NCI-H1417 treated with DMSO at 0.1 percent for 48 hours (cell line): ENCODE measurements around the gene ARHGAP9.

Source experiments
- DNase-seq: peaks from one replicate; lab custom pipeline; 2025; lab: John Stamatoyannopoulos, UW

Gene ARHGAP9

DNA sequence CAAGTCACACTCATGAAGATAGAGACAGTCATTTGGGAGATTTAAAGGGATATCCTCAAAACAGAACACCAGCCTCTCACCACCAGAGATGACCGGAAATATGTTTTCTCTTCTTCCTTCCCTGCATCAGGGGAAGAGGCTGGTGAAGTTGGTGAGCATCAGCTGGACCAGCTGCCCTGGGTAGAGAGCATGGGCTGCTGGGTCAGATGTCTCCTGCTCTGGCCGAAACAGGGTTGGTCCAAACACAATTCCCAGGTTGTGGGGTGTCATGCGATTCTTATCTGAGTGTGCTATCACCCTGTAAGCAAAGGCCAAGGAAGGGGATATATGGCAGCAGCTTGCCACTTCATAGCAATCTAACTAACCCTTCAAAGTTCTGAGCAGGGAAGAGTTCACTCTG, 7.3 kb downstream of the ARHGAP9 start:
- DNase-seq = no peak

DNA sequence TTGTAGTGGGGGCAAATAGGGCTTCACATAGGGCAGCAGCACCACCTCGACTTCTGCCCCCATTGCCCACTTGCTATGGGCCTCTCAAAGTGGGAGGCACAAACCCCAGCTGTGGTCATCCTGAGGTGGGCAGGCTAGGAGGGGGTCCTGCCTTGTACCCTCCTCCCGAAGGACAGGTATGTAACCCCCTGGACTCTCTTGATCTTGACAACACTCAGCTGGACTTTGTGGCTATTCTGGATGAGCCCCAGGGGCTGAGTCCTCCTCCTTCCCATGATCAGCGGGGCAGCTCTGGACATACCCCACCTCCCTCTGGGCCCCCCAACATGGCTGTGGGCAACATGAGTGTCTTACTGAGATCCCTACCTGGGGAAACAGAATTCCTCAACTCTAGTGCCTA, 8.0 kb downstream of the ARHGAP9 start:
- no peak for DNase-seq

DNA sequence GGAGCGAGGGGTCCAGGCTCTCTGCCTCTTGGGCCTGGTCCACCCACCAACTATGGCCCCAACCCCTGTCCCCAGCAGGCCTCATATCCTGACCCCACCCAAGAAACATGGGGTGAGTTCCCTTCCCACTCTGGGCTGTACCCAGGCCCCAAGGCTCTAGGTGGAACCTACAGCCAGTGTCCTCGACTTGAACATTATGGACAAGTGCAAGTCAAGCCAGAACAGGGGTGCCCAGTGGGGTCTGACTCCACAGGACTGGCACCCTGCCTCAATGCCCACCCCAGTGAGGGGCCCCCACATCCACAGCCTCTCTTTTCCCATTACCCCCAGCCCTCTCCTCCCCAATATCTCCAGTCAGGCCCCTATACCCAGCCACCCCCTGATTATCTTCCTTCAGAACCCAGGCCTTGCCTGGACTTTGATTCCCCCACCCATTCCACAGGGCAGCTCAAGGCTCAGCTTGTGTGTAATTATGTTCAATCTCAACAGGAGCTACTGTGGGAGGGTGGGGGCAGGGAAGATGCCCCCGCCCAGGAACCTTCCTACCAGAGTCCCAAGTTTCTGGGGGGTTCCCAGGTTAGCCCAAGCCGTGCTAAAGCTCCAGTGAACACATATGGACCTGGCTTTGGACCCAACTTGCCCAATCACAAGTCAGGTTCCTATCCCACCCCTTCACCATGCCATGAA, 8.6 kb downstream of the ARHGAP9 start:
- no peak for DNase-seq

DNA sequence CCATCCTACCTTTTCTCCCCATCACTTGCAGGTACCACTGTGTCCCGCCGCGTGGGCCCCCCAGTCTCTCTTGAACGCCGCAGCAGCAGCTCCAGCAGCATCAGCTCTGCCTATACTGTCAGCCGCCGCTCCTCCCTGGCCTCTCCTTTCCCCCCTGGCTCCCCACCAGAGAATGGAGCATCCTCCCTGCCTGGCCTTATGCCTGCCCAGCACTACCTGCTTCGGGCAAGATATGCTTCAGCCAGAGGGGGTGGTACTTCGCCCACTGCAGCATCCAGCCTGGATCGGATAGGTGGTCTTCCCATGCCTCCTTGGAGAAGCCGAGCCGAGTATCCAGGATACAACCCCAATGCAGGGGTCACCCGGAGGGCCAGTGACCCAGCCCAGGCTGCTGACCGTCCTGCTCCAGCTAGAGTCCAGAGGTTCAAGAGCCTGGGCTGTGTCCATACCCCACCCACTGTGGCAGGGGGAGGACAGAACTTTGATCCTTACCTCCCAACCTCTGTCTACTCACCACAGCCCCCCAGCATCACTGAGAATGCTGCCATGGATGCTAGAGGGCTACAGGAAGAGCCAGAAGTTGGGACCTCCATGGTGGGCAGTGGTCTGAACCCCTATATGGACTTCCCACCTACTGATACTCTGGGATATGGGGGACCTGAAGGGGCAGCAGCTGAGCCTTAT, 9.2 kb downstream of the ARHGAP9 start:
- no peak for DNase-seq

DNA sequence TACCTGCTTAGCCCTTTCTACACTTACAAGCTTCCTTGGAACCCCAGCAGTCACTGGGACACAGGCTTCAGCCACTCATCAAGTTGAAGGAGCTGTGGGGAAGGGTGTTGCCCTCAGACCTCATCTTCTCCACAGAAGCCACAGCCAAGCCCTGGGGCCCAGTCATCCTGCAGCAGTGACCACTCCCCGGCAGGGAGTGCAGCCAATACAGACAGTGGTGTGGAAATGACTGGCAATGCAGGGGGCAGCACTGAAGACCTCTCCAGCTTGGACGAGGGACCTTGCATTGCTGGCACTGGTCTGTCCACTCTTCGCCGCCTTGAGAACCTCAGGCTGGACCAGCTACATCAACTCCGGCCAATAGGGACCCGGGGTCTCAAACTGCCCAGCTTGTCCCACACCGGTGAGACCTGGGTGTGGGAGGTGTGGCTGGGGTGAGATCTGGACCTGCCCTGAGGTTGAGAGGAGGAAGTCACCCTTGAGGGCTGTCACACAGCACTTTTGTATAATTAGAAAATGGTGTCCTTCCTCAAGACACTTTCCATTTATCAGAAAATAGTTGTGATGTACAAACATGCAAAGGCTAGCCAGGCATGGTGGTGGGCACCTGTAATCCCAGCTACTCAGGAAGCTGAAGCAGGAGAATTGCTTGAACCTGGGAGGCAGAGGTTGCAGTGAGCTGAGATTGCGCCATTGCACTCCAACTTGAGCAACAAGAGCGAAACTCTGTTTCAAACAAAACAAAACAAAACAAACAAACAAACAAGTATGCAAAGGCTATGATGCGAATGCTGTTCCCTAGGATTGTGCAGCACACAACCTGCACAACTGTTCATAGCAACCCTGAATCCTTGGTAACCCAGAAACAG, 10.1 kb downstream of the ARHGAP9 start:
- DNase-seq = no peak

GRCh38 chr12:57467915-57468314, 11.8 kb downstream of the ARHGAP9 start:
- no peak for DNase-seq

GRCh38 chr12:57467212-57467874, 12.3 kb downstream of the ARHGAP9 start:
- DNase-seq = no peak

- DNase-seq = no peak
Measured at GRCh38 chr12:57465747-57466505, 13.7 kb downstream of the ARHGAP9 start.

DNA sequence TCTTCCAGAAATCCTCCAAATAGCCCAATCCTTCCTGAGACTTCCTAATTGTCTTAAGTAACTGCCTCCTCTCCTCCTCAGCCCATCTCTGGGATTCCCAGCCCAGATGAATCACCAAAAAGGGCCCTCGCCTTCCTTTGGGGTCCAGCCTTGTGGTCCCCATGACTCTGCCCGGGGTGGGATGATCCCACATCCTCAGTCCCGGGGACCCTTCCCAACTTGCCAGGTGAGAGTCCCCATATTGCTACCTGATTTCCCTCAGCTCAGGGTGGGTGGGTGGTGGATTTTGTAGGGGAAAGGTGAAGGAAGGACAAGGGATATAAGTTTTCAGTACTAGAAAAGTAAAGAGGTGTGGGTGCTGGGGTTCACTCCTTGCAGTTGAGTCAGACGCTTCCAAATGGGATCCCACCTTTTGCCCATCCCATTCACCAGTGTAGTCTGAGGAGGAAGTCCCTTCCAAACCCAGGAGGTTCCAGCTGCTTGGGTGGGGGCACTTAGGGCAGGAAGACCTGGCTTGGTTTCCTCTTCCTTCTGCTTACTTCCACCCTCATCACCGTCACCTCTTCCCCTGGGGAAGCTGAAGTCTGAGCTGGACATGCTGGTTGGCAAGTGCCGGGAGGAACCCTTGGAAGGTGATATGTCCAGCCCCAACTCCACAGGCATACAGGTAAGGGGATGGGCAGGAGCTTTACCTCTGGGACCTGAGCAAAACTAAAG, 14.5 kb downstream of the ARHGAP9 start:
- DNase-seq = no peak

DNA sequence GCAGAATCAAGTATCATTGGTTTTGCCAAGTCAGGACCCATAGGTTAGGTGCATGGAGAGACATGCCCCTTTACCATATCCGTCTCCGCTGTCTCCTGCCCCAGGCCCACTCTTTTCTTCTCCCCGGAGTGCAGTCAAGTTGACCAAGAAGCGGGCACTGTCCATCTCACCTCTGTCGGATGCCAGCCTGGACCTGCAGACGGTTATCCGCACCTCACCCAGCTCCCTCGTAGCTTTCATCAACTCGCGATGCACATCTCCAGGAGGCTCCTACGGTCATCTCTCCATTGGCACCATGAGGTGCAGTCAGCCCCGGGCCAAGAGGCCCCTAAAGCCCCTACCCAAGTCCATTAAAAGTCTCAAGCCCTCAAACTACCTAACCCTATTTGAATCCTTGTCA, 15.1 kb downstream of the ARHGAP9 start:
- no peak for DNase-seq

GRCh38 chr12:57462912-57463253, 16.8 kb downstream of the ARHGAP9 start:
- DNase-seq = no peak

DNA sequence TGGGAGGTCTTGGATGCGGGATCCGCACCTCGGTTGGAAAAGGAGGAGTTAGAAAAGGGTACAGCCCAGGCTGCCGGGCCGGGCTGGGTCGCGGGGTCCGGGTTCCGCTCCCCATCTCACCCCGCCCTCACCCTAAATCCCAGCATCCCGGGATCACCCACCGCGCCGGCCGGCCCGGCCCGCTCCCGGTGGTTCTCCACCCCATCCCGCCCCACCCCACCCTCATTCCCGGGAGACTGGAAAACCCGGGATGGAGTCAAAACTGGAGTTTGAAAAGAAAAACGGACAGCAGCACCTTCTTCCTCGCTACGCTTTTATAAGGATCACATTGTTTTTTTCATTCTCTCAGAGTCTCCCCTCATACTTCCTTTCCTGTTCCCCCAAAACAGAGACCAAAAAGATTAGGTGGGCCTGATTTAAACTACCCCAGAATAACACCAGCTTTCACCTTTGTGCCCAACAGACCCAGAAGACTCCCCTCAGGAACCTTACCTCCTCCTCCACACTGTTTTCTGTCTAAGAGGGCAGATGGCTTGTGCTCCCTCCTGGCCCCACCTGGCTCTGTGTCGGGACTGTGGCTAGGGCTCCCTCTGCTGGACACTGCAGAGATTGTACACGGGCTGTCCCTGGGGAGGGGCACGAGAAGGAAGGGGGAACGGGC, 17.3 kb downstream of the ARHGAP9 start:
- DNase-seq = peak; percentile 88

- no peak for DNase-seq
Measured at GRCh38 chr12:57461917-57462250, 17.8 kb downstream of the ARHGAP9 start.

DNA sequence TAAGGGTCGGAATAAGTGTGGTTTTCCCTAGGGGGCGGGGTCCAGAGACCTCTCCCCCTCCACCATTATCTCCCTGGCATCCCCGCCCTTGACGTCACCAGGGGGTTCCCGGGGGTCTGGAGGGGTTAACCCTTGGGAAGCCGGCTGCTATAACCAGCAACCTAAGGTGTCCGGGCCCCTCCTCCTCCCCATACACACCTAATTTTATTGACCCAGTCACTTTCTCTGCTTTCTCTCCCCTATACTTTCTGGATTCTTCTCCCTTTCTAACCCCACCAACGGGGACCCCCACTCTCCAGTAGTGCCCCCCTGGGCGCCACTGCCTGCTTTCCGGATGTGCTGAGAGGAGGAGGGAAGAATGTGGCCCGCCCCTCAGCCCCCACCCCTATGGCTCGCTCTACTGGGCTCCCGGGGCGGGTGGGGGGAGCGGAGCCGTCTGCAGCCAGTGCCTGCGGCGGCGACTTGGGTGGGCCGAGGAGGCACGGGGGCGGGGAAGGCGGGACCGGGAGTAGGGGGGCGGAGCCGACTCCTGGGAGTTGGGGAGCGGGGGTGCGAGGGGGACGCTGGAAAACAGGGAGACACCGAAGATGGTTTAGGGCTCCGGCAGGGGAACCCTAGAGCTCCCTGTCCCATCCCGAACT, 18.3 kb downstream of the ARHGAP9 start:
- DNase-seq = no peak

- no peak for DNase-seq
Measured at GRCh38 chr12:57460841-57461275, 18.8 kb downstream of the ARHGAP9 start.

- no peak for DNase-seq
Measured at GRCh38 chr12:57460468-57460784, 19.2 kb downstream of the ARHGAP9 start.

GRCh38 chr12:57459750-57460467, 19.8 kb downstream of the ARHGAP9 start, which contains the start of gene GLI1:
TSS of gene GLI1 (plus strand) at chr12:57459785. CDS start at chr12:57463692, 3,907 bp downstream.
- DNase-seq = no peak

DNA sequence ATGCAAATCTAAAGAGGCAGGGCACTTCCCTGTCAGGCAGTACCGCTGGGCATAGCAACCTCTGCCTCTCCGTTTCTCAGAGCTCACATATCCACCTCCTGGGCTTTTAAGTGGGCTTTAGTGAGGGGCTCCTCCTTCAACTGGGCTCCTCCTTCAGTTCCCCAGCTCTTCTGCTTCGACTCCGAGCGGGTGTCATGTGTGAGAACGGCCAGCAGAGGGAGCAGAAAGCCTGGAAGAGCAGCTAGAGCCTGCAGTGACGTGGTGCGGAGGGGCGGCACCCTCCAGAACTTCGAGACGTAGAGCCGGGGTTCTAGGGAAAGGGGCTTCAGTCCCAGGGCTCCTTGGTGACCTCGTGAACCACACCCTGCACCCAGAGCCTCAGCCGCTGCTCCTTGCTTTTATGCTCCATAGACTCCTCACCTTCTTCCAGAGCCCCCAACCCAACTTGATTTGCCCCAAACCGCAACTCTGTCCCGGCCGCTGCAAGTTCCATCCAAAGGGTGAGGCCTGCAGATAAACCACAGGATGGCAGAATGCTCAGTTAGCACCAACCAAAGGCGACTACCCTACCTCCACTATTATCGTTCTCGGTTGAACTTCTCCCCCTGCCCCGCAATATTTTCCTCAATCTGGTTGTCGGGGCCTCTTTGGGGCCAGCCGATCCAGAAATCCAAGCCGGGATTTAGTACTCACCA, 20.5 kb downstream of the ARHGAP9 start:
- DNase-seq = peak; percentile 77

- no peak for DNase-seq
Measured at GRCh38 chr12:57458665-57459054, 21.0 kb downstream of the ARHGAP9 start.
